PFSK-1 (cell line): ENCODE data around the gene TSPO.

Experiments used
- FOXP2 ChIP-seq: optimal IDR thresholded peaks from 2 replicates; pipeline ENCODE3; 2011; ENCODE audit warnings: borderline replicate concordance, control low read depth, inconsistent platforms; ENCODE audit not compliant: insufficient read depth; ENCODE audit errors: extremely low read length, extremely low read depth
- POLR2AphosphoS5 ChIP-seq: IDR thresholded peaks from 2 replicates; pipeline ENCODE4 v1.6.1; 2012; ENCODE audit warnings: low read depth, mild to moderate bottlenecking, control low read depth, low read length, moderate library complexity
- REST ChIP-seq, 2 experiments: IDR thresholded peaks; 2 replicates each; pipeline versions ENCODE4 v1.6.1 to v1.8.0; 2011 to 2012; ENCODE audit warnings: low read depth in 2 of 2, low read length in 2 of 2, control low read depth in 1 of 2, inconsistent platforms in 1 of 2, mild to moderate bottlenecking in 1 of 2, moderate library complexity in 1 of 2; ENCODE audit not compliant: insufficient read depth in 1 of 2
- SIN3A ChIP-seq: IDR thresholded peaks from 2 replicates; pipeline ENCODE4 v1.6.1; 2012; ENCODE audit warnings: mild to moderate bottlenecking, low read length, moderate library complexity, borderline replicate concordance; ENCODE audit not compliant: insufficient read depth
- TAF1 ChIP-seq: IDR thresholded peaks from 2 replicates; pipeline ENCODE4 v1.6.1; 2012; ENCODE audit warnings: low read length, control low read depth, borderline replicate concordance; ENCODE audit not compliant: insufficient read depth

Gene TSPO

DNA sequence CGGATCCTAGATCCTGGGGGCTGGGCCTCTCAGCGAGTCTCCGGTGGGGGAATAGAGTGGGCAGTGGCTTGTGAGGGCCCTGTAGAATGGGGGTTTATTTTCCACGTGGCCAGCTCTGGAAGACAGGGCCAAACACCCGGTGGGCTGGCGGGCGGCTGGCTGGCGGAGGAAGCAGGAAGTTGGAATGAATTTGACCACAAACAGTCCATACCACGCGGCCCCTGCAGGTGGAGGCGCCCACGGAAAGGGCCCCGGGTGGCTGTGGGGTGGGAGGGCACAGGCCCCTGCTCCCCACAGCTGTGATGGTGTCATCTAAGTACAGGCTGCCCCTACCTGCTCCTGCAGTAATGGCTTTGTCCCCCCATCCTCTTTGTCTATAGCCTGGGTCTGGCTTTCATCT is 23.2 kb upstream of the TSPO start:
- TF ChIP-seq SIN3A = no peak
- TF ChIP-seq FOXP2 = no peak
- no peak for TF ChIP-seq POLR2AphosphoS5
- TF ChIP-seq TAF1 = no peak
- TF ChIP-seq REST (IDR thresholded peaks at IDR 0.05; ENCODE audit: insufficient read depth in 1 of 2, low read depth in 2 of 2, low read length in 2 of 2) = no peak

DNA sequence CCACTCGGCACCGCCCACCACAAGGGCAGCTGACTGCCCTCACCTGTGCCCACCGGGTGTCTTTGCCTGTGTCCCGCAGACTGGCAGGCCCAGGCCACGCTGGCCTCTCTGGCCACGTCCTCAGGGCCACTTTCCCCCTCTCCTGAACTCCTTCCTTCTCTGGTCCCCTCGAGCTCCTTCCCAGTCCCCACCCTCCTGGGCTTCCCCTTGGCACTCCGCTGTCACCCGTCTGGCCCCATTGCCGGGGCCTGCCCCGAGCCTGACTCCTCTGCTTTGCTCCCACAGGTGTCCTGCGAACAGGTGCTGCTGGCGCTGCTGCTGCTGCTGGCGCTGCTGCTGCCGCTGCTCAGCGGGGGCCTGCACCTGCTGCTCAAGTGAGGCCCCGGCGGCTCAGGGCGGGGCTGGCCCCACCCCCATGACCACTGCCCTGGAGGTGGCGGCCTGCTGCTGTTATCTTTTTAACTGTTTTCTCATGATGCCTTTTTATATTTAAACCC is 22.4 kb upstream of the TSPO start:
- TF ChIP-seq REST (IDR thresholded peaks at IDR 0.05; ENCODE audit: insufficient read depth in 1 of 2, low read depth in 2 of 2, low read length in 2 of 2) = no peak
- no peak for TF ChIP-seq POLR2AphosphoS5
- no peak for TF ChIP-seq TAF1
- TF ChIP-seq SIN3A = no peak
- no peak for TF ChIP-seq FOXP2

DNA sequence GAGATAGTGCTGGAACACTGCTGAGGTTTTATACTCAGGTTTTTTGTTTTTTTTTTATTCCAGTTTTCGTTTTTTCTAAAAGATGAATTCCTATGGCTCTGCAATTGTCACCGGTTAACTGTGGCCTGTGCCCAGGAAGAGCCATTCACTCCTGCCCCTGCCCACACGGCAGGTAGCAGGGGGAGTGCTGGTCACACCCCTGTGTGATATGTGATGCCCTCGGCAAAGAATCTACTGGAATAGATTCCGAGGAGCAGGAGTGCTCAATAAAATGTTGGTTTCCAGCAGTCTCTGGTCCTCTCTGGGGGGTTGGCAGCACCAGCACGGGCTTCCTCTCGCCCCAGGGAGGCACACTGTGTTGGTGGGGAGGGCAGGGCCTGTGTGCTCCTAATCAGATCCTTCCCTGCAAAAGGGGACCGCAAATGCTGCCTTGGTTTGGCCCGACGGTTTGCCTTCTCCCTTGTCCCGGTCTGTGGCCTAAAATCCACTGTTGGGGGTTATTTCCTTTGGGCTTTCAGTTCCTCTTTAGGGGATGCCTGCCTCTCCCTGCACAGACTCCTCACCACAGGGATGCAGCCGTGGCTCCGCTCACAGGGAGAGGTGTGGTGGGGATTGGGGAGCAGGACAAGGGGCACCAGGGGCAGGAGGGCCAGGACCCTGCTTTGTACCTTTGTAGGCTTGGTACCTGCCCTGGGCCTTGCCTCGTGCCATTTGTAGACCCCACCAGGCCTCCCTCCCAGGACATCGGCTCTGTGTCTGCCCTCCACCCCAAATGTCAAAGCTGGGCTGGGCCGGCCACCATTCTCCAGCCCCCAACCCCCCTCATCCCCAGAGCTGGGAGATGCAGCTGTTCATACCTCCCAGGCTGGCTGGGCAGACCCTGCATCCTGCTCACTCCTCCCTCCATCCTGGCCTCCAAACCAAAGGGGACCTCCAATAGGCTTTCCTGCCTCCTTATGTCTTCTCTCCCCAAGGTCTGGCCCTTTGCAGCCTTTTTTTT is 21.6 kb upstream of the TSPO start:
- TF ChIP-seq SIN3A (no peak), REST (IDR thresholded peaks at IDR 0.05; ENCODE audit: insufficient read depth in 1 of 2, low read depth in 2 of 2, low read length in 2 of 2) (no peak), TAF1 (no peak), FOXP2 (no peak), POLR2AphosphoS5 (no peak)

DNA sequence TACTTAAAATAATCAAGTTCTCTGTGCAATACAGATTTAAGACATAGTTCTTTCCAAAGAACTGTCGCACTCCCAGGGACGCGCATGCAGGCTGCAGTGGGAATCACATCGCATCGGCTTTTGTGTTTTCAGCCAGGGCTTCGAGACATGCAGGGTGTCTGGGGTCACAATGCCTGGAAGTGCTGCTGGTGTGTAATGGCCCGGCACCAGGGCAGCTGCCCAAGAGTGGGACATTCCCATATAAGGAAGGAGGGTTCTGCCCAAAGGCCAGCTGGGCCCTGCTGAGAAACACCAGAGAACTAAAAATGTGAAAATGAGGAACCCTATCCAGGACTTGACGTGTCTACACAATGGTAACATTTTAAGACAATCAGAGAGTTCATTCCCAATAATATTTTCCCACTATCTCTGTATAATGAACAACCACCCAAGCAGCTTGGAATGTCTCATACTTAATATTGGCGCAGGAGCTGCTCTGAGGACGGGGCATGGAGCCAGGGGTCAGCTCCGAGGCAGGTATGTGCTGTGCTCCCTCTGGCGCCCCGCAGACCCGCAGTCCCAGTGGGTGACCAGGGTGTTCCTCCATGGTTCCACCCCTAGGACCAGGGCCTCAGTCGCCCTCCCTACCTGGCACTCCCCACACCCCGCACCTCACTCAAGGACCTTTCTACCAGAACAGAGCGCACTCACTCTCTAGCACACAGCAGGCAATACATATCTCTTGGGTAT is 19.4 kb upstream of the TSPO start:
- TF ChIP-seq TAF1 (no peak), REST (IDR thresholded peaks at IDR 0.05; ENCODE audit: insufficient read depth in 1 of 2, low read depth in 2 of 2, low read length in 2 of 2) (no peak), FOXP2 (no peak), SIN3A (no peak), POLR2AphosphoS5 (no peak)
